COLO668 (cell line): Measurements from ENCODE around the gene BMPER.

Source experiments
- DNase-seq: peaks from one replicate; lab custom pipeline; 2025; ENCODE audit not compliant: unreplicated experiment; lab: John Stamatoyannopoulos, UW

The BMPER gene

DNA sequence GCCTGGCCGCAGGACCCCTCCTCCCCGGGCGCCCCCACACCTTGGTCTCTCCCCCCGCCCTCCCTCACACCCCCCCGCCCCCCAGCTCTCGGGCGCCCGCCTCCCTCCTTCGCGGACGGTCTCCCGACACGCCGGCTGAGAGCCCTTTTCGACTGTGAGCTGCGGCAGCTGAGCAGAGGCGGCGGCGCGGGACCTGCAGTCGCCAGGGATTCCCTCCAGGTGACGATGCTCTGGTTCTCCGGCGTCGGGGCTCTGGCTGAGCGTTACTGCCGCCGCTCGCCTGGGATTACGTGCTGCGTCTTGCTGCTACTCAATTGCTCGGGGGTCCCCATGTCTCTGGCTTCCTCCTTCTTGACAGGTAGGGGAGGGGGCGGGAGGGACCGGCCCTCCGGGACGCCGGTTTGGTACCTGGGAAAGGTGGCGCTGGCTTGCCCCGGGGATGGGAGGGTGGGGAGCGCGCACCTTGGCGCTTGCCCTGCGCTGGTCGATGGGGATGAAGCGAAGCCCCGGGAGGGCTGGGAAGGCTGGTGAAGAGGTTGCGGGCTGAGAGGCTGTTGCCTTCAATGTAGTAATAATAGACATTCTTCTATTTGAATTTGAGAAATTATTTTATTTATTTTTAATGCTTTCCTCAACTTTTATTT lies at the start of gene BMPER:
TSS of gene BMPER (plus strand) at position 151 of the 644 bp plus-strand sequence. CDS start at position 226, 75 bp downstream.
- DNase-seq: peak; percentile 91

DNA sequence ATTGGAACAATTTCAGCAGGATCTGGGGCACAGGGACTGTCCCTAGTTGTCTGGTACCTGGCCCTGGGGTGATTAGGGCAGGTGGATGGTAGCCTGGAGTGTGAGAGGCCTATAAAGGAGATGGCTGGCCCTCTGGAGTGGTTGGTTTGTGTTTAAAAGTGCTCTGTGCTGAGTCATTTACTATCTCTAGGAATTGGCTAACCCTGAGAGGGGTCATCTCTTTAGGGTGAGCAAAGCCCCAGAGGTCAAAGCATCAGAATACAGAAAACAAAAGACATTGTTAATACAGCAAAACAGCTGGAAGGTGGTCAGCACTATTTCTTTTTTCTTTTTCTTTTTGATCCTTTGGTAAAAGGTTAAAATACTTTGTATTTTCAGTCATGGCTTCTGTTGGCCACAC lies 43.4 kb upstream of the BMPER start:
- no peak for DNase-seq

DNA sequence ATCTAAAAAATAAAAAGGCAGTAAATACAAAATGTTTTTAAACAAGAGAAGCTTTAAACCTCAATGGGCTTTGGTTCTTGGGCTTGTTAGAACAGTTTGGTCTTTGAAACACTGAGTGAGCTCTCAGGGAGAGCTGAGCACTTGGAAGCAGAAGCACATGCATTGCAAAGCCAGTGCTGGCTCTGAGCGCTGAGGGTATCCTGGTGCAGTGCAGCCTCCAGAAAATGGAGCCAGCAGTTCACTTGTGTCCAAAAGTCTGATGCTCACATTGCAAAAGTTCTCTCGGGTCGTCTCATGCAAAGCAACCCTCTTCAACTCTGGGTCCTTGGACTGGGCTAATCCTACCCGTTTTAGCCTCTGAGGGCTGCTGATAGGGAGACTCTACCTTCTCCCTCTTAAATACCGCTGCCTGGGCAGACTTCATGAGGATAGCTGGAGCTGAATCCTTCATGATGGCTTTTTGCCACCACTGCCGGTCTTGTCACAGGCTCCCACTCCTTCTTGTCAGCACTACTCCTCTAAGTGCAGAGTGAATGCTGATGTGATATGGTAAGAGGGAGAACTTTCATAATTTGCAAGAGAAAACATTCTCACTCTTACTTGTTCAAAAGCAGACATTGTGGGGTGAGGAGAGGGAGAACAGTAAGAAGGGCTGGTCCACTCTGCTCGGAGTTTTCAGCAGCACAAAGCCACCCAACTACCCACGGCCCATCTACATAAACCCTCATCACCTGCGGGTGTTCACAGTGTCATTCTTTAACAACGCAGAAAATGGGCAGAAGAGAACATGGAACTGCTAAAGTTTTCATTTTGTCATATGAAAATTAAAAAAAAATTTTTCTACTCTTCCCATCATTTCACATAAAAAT lies 42.2 kb upstream of the BMPER start:
- no peak for DNase-seq

DNA sequence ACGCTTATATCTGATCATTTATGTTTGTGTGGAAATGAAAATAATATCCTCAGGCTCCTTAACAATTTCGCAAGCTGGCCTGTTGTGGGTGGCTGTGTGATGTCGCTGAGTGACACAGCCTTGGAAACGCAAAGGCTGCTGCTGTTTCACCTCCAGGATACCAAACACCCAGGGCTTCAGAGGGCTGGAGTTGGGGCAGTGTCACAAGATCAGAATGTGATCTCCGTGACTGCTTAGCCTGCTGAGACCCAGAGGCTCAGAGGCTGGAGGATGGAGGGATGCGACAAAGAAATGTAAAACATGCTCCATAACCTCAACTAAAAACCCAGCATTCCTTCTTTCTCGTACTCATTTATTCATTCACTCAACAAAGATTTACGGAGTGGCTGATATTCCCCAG lies 37.2 kb upstream of the BMPER start:
- no peak for DNase-seq

DNA sequence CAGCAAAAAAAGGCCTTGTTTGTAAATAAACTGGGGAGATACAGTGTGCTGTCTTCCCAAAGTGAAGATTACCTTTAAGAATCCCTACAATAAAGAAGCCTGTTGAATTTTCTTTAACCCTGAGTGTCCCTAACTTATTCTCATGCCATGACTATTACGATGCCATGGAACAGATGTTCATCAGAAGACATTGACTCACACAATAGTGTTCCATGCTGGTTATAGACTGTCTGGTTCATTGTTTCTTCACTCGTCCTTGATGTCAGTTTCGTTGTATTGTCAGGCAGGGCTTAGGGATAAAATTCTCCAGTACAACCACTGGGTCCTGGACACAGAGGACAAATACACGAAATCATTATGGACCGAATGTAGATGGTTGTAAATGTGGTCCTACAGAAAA lies 36.2 kb upstream of the BMPER start:
- no peak for DNase-seq

DNA sequence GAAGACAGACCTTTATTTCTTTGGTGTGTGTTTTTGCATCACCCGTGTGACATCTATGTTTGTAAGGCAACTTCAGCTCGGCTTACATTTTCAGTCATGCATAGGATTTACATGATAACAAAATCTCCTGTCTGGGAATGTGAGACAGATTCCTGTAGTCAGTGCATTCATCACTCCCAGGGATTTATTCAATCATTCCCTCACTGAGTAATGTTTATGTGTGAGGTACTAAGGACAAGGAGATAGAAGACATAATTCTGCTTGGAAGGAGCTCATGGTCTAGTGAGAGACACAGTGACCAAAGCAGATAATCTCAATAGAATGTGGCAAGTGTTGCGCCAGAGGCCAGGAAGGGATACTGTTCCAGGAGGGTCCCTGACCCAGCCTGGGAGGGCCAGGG lies 35.2 kb upstream of the BMPER start:
- DNase-seq: no peak

DNA sequence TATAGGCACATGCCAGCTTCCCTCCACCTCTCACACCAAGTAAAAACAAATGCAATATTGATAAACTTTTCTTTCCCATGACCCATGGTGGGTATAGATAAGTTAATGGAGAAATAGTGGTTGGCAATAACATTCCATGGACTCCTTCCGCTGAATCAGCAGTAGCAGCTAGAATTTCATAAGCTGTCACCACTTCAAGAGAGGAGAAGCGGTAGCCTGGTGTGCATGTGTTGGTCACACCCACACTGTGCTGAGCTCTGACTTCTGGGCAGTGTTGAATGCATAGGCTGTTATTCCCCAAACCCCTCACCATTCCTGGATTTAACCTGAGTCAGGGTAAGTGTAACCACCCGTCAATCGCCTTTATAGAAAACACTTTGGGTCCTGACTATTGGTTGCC lies 32.5 kb upstream of the BMPER start:
- no peak for DNase-seq

DNA sequence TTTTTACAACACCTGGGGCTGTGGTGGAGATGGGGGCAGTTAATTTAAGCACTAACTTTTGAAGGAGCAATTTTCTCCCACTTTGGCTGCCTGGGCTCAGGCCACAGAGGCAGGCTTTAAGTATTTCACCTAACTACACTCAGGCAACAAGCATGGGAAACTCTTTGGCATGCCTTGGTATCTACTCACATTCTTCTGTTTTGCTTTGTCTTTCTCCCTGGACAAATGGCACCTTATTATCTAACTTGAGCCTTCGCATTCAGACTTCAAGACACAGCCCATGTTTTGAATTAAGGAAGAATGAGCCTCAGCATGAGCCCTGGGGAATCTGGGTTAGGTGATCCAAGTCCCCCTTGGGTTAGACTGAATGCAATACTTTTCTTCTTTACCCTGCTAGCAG lies 31.8 kb upstream of the BMPER start:
- no peak for DNase-seq

DNA sequence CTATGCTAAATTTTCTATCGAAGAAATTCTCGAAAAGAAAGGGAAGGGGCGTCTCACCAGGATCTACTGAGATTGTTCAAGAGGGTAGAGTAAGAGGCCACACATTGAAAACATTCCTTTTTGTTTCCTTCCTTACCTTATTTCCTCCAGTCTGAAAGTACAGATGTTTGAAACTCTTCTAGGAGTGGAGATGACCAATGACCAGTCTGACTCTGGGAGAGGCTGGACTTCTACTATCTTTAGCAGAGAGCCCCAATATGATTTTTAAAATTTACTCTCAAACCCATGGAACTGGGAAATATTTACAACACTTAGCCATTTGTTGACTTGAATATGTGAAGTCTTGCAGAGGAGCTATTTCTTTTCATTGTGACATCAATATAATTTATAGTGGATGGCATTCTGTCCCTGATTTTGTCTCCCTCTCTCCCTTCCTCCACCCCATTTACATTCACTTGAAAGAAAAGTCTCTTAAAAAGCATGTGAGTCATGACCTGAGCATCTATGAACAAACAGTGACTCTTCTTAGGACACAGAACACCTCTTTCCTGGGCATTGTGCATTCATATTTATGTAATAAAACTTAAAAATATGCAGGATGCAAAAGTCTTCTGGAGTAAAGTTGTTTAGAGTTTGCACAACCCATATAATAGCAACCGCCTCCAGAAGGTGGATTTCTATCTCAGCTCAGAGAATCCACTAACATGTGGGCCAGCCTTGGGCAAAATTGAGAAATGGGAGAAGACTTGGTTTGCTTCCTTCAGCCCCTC lies 31.2 kb upstream of the BMPER start:
- no peak for DNase-seq

DNA sequence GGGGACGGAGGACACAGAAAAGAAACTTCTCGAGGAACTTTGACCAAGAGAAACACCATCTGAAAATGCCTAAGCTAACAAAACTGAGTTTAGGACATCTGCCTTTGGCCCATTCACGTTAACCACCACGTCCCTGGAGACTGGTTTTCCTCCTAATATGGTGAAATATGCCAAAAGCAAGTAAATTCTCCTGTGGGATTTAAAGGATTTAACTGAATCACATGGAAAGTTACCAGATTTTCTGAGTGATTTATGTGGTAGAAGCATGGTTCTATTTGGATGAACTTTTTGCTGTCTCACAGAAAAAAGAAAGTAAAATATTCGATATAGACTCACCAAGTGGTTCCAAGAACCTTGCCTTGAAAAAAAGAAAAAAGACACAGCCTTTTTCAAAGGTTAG lies 30.4 kb upstream of the BMPER start:
- no peak for DNase-seq

DNA sequence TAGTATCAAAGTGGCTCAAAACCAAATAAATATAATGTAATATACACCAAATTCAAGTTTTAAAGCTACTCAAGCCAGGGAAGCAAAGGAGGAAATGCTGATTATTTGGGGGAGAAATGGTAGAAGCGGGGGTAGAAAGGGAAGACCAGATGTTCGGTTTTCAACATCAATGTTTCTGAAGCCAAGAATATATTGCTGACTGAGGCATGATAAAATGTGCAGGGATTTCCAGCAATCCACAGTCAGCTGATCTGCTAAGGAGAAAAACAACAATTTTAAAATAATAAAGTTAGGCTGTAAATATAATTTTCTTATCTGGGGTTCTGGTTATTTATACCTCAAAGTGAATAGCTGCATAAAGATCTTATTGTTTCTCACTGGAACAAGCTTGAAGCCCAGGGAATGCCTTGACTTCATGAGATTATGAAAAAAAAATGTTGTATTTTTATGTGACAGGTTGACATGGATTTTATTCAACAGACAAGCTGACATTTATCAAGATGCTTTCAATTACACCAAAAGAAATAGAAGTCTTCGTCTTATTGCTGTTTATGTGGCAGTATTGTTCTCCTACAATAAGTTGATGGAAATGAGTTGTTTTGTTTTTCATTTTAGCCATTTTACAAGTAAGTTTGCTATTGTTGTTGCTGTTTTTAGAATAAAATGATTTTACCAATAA lies 28.6 kb upstream of the BMPER start:
- DNase-seq: no peak

DNA sequence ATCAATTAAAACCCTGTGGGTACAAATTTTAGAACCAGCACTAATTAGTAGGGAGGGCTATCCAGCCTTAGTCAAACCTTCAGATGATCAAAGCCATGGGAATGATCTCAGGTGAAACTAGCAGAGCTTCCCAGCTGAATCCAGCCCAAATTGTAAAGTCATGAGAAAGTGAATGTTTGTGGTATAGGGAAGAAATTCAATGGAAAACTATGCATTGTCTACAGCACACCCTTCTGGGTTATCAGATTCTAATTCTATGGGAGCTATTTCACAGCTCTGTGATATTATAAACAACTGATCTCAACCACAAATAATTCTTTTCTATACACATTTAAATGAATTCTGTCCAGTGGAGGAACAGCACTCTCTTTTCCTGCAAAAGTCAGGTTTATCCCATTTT lies 24.6 kb upstream of the BMPER start:
- no peak for DNase-seq

DNA sequence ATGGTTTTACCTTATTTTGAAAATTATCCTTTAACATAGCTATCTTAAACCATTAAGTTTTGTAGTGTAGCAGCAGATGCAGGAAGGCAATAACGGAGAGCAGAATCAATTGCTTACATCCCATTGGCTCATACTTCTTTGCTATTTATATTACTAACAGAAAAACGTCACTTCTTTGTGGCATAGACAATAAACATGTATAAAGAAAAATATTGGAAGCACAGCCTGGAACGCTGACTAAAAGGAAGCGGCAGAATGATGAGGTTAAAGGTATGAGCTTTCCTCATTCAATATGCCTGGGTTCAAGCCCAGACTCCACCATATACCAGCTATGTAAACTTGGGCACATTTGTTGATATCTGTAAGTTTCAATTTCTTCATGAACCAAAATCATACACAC lies 24.0 kb upstream of the BMPER start:
- no peak for DNase-seq

DNA sequence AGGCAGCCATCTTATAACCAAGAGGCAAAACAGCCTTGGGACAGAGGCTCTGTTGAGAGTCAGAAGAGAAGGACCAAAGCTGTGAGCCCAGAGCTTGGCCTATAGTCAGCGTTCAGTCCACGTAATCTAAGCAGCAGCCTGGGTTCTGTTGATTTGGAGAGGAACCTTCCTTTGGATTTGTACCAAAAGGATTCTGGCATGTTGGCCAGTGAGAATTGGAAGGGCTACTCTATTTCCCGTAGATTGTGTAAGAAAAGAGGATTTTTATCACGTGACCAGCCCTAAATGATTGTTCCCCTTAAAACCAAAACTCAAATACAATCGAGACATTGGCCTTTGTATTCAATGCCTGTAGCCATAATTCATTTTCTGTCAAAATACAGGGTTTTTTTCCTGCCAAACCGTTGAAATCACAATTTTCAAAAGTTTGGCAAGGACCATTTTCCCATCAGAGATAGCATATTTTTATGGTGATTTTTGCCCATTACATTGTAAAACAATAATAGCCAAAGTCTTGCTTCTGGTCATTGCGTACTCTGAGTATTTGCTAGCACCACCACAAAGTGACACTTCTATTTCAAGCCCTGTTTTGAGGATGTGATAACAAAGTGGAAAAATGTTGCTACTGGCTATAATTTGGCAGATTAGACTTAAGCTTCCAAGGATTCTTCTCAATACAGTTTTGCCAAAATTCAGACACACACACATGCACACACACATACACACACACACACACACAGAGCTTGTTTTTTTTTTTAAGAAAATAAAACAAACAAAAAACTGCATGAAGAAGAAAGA lies 23.1 kb upstream of the BMPER start:
- DNase-seq: no peak

DNA sequence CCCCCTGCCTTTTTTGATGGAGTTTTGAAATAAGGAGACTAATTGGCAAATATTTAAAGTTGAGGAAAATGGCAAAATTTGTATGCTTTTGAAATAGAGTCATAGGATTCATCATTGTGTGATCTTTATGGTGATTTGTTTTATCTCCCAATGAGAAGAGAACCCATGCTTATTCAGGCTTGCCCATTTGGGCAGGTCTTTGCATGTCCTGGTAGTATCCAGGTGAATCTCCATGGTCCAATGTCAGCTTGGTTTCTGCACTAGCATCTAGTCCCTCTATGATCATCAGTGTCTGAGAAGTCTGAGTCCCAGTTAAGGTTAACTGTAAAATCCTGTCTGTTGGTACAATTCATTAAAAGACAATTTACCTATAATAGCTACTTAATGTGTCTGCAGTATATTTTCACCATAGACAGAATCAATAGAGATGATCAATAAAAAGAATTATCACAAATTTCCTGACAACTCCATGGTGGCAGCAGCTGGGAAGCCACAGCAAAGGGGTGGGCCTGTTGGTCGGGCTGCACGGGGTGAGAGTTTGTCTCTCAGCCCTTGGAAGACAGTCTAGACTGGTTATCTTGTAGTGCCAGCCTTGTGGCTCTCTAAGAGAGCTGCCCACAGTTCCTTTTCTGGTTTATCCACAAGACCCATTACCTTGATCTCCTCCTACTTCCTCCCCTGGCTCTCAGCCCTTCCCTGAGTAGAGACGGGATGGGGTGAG lies 22.2 kb upstream of the BMPER start:
- DNase-seq: no peak

DNA sequence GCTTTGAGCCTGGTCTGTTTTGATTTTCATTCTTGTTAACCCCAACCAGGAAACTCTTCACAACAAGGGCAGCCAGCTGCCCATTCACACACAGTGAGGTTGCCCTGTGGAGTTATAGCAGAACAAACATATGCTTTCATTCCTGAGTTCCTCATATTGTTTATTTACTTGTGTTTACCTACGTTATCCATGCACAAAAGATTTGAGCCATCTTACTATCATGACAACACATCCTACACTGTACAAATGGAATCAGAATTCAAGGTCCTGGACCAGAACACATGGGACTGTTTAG lies 21.7 kb upstream of the BMPER start:
- DNase-seq: peak; percentile 71

DNA sequence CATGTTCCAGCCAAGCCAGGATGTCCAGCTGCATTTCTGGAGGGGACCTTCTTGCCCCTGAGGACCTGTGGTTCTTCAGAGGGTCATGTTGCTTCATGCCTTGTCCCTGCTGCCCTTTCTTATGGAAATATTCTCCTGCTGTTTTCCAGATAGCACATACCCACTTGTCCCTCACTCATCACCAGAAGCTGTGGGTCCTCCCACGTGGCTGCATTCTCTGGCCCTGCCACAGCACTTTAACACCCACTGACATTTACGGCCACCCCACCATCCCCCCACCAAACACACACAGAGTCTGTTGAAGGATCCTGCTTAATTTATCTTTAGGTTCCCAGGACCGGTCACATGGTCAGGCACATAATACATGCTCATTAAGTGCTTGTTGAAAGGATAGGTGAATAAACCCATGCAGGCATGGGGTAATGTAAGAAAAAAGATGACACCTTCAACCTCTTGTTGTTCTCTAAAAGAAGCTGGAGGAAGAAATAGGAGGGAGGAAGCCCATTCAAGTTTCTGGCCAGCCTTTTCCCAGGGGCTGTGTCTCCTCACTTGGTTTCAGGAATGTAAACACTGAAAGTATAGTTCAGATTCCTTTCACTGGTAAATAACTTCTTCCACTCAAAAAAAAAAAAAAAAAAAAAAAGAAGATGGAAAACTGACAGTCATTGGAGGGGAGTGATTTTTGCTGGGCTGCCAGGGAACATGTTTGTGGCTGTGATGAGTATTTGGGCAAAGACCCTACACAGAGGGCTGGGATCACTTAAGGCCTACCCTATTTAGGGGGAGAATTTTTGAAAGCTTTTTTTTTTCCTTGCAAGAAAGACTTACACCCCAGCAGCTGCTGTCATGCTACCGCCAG lies 19.8 kb upstream of the BMPER start:
- no peak for DNase-seq

DNA sequence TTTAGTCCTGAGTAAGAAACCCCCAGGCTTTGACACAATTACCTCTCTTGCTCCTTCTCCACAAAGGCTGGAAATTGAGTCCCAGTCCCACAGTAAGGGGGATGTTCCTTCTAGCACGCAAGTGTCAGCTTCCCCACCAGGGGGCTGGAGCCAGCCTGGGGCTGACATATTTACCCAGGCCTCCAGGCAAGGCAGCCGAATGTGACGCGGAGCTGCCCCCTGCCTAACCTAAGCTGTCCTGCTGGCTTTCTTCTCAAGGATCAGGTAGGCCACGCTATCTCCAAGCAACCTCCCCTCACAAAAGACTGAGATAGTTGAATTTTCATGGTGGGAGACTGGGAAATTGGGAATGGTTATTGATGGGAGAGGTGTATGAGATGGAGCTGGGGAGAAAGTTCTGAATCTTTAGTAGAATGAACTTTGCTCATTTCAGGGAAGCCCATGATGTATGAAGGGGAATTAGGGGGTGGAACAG lies 19.2 kb upstream of the BMPER start:
- DNase-seq: peak; percentile 55
